Ramos (cell line): ENCODE data around the gene MYL10.

ENCODE experiments used
- in situ Hi-C: fragments of 300-500 bp; cut with MboI; formaldehyde crosslinking; loops from one replicate; pipeline ENCODE4 v1.14.3; 2022; ENCODE audit warnings: low sequenced_read_pairs; ENCODE audit not compliant: unreplicated experiment

MYL10 gene

DNA sequence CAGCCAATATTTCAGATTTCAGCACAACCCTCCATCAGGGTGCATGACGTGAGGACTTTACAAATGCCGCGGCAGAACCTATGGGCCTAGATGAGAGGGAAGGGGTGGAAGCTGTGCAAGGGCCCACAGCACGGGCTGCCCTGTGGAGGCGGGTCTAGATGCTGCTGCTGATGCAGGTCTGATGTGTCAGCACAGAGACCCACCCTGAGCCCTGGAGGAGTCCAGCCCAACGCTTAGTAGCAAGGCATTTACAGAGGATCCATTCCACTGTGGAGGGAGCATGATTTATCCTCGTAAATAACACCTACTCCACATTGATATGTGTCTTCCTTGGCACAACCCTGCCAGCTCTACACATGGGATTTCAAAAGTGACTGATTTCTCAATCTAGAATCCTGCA, 48.5 kb downstream of the MYL10 start:
- in situ Hi-C loops = no loop called here

DNA sequence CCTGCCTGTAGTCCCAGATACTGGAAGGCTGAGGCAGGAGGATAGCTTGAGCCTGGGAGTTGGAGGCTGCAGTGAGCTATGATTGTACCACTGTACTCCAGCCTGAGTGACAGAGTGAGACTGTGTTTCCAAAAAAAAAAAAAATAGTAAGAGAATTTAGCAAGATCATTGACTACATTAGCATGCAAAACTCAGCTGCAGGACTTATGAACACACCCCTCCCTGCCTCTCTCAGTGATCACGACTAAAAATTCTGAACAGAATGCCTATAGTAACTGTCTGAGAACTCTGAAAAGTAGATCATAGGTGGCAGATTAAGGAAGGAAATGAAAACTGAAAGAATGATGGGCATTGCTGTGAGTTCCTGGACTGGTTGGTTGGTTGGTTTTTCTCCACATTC, 50.5 kb downstream of the MYL10 start:
- in situ Hi-C loops = no loop called here

DNA sequence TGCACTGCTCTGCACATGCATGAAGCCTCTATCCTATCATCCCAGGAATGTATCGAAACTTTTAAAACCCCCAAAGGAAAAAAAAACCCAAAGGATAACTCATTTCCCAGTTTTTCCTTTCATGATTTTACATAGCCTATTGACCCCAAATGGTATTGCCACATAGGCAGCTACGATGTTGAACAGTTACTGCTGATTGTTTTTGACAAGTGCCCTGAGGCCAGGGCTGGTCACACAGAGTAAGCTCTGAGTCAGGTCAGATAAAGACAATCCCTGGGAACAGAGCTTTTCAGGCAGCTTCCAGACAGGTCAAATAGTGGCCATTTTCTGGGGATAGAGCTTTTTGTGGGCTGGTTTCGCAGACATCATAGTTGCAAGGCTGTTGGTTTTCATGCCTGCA, 52.1 kb downstream of the MYL10 start:
- in situ Hi-C loops = no loop called here

DNA sequence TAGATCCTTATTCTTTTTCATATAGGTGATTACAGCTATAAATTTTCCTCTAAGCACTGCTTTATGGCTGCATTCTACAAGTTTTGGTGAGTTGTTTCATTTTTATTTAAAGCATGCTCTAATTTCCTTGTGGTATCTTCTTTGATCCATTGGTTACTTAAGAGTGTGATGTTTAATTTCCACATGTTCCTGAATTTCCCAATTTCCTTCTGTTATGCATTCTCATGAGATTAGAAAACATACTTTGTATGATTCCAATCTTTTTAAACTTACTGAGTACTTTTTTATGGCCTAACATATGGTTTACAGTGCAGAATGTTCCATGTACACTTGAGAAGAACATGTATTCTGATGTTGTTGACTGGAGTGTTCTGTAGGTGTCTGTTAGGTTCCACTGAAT, 53.4 kb downstream of the MYL10 start:
- in situ Hi-C loops = no loop called here

DNA sequence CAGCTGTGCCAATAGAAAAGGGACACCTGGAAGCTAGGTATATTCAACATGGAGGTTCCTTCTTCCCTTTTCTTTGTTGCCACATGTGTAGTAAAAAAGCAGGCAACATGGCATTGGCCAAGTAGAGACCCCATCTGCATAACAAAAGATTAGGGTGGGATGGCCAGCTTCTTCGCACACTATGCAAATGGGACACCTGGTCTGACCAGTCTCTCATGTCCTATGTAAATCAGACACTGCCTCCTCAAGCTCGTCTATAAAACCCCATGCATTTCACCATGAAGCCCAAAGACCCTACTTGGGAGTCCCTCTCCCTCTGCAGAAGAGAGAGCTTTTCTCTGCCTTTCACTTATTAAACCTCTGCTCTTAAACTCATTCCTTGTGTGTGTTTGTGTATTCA, 53.9 kb downstream of the MYL10 start:
- in situ Hi-C loops = no loop called here

DNA sequence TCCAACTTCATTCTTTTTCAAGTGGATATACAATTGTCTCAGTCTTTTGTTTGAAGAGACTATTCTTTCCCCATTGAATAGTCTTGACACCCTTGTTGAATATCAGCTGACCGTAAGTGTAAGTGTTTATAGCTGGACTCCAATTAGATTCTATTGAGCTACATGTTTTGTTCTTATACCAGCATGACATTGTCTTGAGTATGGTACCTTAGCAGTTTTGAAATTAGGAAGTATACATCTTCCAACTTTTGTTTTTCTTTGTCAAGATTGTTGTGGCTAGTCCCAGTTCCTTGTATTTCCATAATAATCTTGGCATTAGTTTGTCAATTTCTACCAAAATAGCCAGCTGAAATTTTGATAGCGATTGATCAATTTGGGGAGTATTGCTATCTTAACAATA, 56.9 kb downstream of the MYL10 start:
- in situ Hi-C loops = no loop called here

DNA sequence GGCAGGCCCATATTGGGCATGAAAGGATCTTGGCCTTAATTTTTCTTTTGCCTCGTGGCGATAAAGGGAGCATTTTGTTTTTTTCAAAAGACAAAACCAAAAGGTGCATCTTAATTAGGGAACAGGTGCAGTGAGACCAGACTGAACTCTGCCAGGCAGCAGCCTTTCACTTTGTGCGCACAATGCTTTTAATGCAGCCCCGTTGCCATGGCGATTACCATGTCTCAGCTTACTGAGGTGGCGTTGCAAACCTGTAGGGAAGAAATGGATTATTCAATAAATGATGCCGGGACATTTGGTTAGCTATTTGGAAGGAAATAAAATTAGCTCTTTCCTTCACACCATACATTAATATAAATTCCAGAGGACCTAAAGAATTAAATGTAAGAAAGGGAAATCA, 61.9 kb downstream of the MYL10 start:
- in situ Hi-C loops = no loop called here

DNA sequence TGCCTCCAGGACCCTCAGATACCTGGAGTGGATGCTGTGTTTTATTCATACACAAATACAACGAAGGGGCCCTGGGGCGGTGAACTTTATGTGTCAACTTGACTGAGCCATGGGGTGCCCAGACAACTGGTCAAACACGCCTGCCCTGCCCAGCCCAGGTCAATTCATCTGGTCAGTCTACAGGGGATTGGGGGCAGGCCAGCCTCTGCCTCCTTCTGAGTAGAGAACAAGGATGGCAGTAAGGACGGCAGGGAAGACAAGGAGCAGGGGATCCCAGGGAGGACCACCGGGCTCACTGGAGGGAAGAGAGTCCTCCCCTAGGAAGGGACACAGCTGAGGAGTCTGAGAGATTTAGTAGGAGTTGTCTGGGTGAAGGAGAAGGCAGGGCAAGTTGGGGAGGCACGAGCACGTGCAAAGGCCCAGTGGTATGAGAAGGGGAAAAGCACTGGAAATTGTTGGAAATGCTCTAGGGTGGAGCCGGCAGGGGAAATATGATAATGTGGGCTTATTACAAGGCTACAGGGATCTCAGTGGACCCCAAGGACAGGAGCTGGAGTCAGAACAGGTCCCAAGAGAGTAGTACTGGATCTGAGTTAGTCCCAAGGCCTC, 63.4 kb downstream of the MYL10 start:
- in situ Hi-C loops = no loop called here

DNA sequence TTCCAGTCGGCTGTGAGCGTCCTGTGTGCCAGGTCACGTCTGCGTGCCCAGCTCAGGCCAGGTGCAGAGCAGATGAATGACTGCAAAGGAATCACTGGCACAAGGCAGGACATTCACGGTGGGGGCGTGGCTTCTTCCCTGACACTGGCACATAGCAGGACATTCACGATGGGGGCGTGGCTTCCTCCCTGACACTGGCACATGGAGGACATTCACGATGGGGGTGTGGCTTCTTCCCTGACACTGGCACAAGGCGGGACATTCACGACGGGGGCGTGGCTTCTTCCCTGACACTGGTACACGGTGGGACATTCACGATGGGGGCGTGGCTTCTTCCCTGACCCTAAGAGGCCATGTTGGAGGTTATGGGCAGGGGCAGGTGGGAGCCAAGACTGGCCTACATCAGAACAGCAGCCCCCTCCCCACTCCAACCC, 64.3 kb downstream of the MYL10 start:
- in situ Hi-C loops = no loop called here

DNA sequence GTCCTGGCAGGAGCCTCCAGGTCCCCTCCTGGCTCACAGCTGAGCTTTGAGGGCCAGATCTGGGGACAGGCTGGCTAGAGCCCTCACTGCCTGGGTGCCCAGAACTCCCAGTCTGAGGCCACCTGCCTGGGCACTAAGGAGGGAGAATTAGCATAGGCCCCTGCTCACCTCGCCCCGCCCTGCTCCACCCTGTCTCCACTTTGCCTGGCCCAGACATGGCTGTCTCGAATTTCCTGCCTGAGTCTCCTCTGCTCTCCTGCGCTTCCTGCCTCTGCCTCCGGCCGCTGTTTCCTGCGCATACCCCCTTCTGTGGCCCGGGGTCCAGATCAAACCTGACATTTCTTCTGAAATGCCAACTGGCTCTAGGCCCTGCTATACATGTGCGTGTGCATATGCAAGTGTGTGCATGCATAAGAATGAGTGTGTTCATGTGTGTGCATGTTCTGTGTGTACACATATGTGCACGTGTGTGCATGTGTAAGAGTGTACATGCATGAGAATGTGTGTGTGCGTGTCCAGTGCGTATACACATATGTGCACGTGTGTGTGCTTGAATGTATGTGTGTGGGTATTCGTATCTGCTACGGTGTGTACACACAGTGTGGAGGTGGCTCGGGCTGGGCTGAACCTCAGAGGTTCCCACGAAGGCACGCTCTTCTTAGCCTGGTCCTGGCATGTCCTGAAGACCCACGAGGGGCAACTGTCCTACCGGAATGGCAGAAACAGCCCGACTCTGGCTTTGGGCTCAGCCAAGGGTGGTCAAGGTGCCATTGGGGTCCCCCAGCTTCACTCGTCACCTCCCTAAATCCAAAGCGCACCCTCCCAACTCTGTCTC, 64.9 kb downstream of the MYL10 start:
- in situ Hi-C loops = no loop called here
